RWPE2 (cell line): ENCODE data around the gene ZNF616.

Experiments used
- ATAC-seq: fragments of 200-7000 bp; cut with Tn5 transposase; 3 replicates; pipeline ENCODE4 v1.9.1; 2021; ENCODE audit warnings: low read depth
- DNase-seq: peaks from one replicate; pipeline ENCODE4 v3.0.0-alpha.2; 2020; ENCODE audit warnings: low spot score
- H3K27ac ChIP-seq: fragments of 450-650 bp; 2 replicates; pipeline ENCODE4 v1.5.1; 2017; ENCODE audit warnings: mild to moderate bottlenecking; ENCODE audit not compliant: poor library complexity, severe bottlenecking
- H3K27me3 ChIP-seq: fragments of 250-450 bp; sonication (Bioruptor Pico); 2 replicates; pipeline ENCODE4 v1.5.1; 2021; ENCODE audit warnings: mild to moderate bottlenecking, moderate library complexity; ENCODE audit not compliant: insufficient read depth, poor library complexity, severe bottlenecking
- H3K36me3 ChIP-seq: fragments of 250-450 bp; sonication (Bioruptor Pico); 2 replicates; pipeline ENCODE4 v1.5.1; 2020; ENCODE audit warnings: low read depth, mild to moderate bottlenecking, moderate library complexity
- H3K4me1 ChIP-seq: fragments of 250-450 bp; sonication (Bioruptor Pico); 2 replicates; pipeline ENCODE4 v1.5.1; 2021; ENCODE audit warnings: mild to moderate bottlenecking, moderate library complexity; ENCODE audit not compliant: insufficient read depth, poor library complexity, severe bottlenecking
- H3K4me3 ChIP-seq: fragments of 250-450 bp; sonication (Bioruptor Pico); 2 replicates; pipeline ENCODE4 v1.5.1; 2021; ENCODE audit warnings: mild to moderate bottlenecking, moderate library complexity; ENCODE audit not compliant: severe bottlenecking
- H3K9me3 ChIP-seq: fragments of 250-450 bp; sonication (Bioruptor Pico); 2 replicates; pipeline ENCODE4 v1.5.1; 2021; ENCODE audit warnings: mild to moderate bottlenecking, moderate library complexity; ENCODE audit not compliant: severe bottlenecking
- TF ChIP-seq, protein P1 (sequence below): fragments of 450-650 bp; IDR thresholded peaks from one replicate; pipeline ENCODE4 v1.5.1; 2017; ENCODE audit warnings: mild to moderate bottlenecking, moderate library complexity; ENCODE audit not compliant: poor library complexity, severe bottlenecking

The ZNF616 gene

DNA sequence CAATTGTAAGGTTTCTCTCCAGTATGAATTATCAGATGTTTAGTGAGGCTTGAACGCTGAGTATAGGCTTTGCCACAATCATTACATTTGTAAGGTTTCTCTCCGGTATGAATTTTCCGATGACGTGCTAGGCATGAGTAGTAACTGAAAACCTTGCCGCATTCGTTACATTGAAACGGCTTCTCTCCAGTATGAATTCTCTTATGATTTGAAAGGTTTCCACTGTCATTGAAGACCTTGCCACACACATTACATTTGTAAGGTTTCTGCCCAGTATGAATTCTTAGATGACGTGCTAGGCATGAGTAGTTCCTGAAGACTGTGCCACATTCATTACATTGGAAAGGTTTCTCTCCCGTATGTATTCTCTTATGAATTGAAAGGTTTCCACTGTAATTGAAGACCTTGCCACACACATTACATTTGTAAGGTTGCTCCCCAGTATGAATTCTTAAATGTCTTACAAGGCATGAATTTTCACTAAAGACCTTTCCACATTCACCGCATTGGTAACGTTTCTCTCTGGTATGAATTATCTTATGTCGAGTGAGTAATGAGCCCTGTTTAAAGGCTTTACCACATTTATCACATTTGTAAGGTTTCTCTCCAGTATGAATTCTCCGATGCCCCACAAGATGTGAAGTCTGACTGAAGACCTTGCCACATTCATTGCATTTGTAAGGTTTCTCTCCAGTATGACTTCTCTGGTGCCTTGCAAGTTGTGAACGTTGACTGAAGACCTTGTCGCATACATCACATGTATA is 16.0 kb upstream of the ZNF616 start:
- Histone ChIP-seq H3K27me3 (no peaks in the 10 kb centered on the region), H3K27ac (no peak overlapping the region), H3K4me3 (no peak overlapping the region), H3K36me3 (peaks cover 22% of the 10 kb centered on the region), H3K9me3 (peaks cover 38% of the 10 kb centered on the region), H3K4me1 (no peaks in the 10 kb centered on the region)
- TF ChIP-seq, protein P1, sequence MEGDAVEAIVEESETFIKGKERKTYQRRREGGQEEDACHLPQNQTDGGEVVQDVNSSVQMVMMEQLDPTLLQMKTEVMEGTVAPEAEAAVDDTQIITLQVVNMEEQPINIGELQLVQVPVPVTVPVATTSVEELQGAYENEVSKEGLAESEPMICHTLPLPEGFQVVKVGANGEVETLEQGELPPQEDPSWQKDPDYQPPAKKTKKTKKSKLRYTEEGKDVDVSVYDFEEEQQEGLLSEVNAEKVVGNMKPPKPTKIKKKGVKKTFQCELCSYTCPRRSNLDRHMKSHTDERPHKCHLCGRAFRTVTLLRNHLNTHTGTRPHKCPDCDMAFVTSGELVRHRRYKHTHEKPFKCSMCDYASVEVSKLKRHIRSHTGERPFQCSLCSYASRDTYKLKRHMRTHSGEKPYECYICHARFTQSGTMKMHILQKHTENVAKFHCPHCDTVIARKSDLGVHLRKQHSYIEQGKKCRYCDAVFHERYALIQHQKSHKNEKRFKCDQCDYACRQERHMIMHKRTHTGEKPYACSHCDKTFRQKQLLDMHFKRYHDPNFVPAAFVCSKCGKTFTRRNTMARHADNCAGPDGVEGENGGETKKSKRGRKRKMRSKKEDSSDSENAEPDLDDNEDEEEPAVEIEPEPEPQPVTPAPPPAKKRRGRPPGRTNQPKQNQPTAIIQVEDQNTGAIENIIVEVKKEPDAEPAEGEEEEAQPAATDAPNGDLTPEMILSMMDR: no peak
- DNase-seq: no peak
- ATAC-seq: no peak

DNA sequence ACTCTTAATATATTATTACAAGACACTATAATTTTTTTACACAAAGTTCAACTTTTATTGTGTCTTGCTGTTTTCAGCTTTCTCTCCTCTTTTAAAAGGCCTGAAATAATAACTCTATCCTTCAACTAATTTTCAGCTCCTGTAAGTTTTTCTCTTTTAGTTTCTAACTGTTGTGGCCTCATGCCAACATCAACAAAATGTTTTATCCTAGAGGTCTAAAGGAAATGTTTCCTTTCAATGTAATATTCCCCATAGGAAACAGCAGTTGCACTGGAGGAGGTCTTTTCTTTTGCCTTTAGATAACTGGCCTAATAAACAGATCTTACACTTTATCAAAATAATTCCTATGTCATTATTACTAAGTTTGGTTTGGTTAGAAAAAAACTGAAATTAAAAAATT is 8.5 kb upstream of the ZNF616 start:
- no peaks in the 10 kb centered on the region for H3K36me3 ChIP-seq
- peaks cover 6% of the 10 kb centered on the region for H3K9me3 ChIP-seq
- ATAC-seq (no peak), DNase-seq (no peak)
- H3K27ac ChIP-seq: no peak overlapping the region
- TF ChIP-seq, protein P1: no peak
- H3K4me3 ChIP-seq: no peak overlapping the region
- H3K27me3 ChIP-seq: no peaks in the 10 kb centered on the region
- H3K4me1 ChIP-seq: no peaks in the 10 kb centered on the region

DNA sequence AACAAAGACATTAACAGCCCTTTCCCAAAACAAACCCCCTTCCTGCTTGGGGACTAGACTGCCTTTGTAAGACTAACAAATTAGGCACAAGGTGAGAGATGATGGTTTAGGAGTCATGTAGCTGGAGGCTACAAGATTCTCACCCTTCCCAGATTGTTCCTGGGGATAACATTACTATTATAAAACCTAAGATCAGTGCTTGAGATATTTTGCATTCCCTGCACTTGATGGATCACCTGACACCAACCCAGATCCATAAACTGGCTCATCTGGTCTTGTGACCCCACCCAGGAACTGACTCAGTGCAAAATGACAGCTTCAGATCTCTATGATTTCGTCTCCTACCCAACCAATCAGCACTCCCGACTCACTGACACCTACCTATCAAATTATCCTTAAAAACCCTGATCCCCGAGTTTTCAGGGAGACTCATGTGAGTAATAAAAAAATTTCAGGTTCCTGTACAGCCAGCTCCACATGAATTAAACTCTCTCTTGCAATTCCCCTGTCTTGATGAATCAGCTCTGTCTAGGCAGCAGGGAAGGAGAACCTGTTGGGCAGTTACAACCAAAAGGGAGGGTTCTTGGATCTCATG is 2.4 kb upstream of the ZNF616 start:
- H3K9me3 ChIP-seq: peaks cover 3% of the 10 kb centered on the region
- H3K27ac ChIP-seq: peak overlapping the region; percentile 29
- TF ChIP-seq, protein P1: no peak
- DNase-seq: no peak
- no peaks in the 10 kb centered on the region; the same call in 1 of the 2 replicates for H3K36me3 ChIP-seq
- no peak for ATAC-seq
- no peak overlapping the region for H3K4me3 ChIP-seq
- H3K27me3 ChIP-seq: no peaks in the 10 kb centered on the region
- H3K4me1 ChIP-seq: no peaks in the 10 kb centered on the region

DNA sequence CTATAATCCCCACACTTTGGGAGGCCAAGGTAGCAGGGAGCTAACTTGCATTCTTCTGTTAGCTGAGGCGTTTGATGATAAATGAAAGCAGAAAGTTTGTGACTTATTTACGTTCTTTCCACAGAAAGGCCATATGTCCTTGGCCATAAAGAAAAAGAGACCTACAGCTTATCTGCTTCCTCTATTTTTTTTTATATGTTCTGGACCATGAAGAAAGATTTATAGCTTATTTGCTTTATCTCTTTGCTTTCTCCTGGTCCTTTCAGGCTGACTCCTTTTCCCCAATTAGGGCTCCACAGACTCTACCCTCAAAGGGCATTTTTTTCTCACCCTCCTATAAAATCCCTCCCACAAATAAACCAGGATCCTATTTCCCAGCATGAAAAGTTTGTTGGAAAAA is 1.5 kb upstream of the ZNF616 start:
- no peaks in the 10 kb centered on the region for H3K4me1 ChIP-seq
- no peaks in the 10 kb centered on the region for H3K27me3 ChIP-seq
- TF ChIP-seq, protein P1: no peak
- H3K4me3 ChIP-seq: no peak overlapping the region
- peaks cover 5% of the 10 kb centered on the region for H3K36me3 ChIP-seq
- H3K9me3 ChIP-seq: no peaks in the 10 kb centered on the region
- ATAC-seq: no peak
- H3K27ac ChIP-seq: no peak overlapping the region
- no peak for DNase-seq
